PC-9 (cell line): Measurements from ENCODE around the gene IGIP. TPM values are rescaled to one million over a fixed set of nuclear protein-coding genes. Genes with fewer than 3 reads are reported as not detected.

Source experiments
- BruUV-seq: library from RNA; stranded (reverse); fragments of 400-500 nt; replicated peaks from 2 replicates; lab custom pipeline; 2021; lab: Mats Ljungman, UMichigan
- CTCF ChIA-PET: fragments of 300-600 bp; sonication (Branson Sonifier 250); formaldehyde crosslinking; loops from one replicate; lab custom pipeline; 2022; ENCODE audit warnings: antibody characterized with exemption; lab: Charles Lee
- POLR2A ChIA-PET: fragments of 300-600 bp; sonication (Branson Sonifier 250); formaldehyde crosslinking; loops from one replicate; lab custom pipeline; 2022; ENCODE audit warnings: antibody characterized with exemption; ENCODE audit not compliant: unreplicated experiment; lab: Charles Lee
- DNase-seq, 2 experiments: peaks; one replicate each; pipeline versions ENCODE4 v3.0.0 to v3.0.0-alpha.2; 2015 to 2022; ENCODE audit warnings: mixed read lengths in 1 of 2
- H2AFZ ChIP-seq: fragments of 200-600 bp; sonication (generic); 2 replicates; pipeline ENCODE4 v1.8.1; 2017; ENCODE audit warnings: antibody characterized with exemption
- H3F3A ChIP-seq: fragments of 200-600 bp; sonication (generic); 2 replicates; pipeline ENCODE4 v1.8.1; 2017; ENCODE audit warnings: antibody characterized with exemption, mild to moderate bottlenecking, low read depth; ENCODE audit not compliant: insufficient read depth
- H3K27ac ChIP-seq: fragments of 200-600 bp; sonication (generic); 2 replicates; pipeline ENCODE4 v1.6.1; 2016; ENCODE audit warnings: mixed run types
- H3K27me3 ChIP-seq: fragments of 200-600 bp; sonication (generic); 2 replicates; pipeline ENCODE4 v1.6.1; 2016; ENCODE audit warnings: low read depth, mixed run types; ENCODE audit not compliant: insufficient read depth
- H3K36me3 ChIP-seq: fragments of 200-600 bp; sonication (generic); 2 replicates; pipeline ENCODE4 v1.6.1; 2016; ENCODE audit warnings: low read depth, mixed run types
- H3K4me1 ChIP-seq: fragments of 200-600 bp; sonication (generic); replicated peaks from 2 replicates; pipeline ENCODE4 v1.6.1; 2016; ENCODE audit warnings: mixed run types; ENCODE audit not compliant: insufficient read depth
- H3K4me2 ChIP-seq: fragments of 200-600 bp; sonication (generic); 2 replicates; pipeline ENCODE4 v1.6.1; 2017; ENCODE audit warnings: mixed run types
- H3K4me3 ChIP-seq: fragments of 200-600 bp; sonication (generic); 2 replicates; pipeline ENCODE4 v1.6.1; 2016; ENCODE audit warnings: mixed run types
- H3K79me2 ChIP-seq: fragments of 200-600 bp; sonication (generic); 2 replicates; pipeline ENCODE4 v1.6.1; 2017; ENCODE audit warnings: low read depth, mixed run types
- H3K9me2 ChIP-seq: fragments of 200-600 bp; sonication (generic); 2 replicates; pipeline ENCODE4 v1.8.1; 2017; ENCODE audit warnings: mild to moderate bottlenecking; ENCODE audit not compliant: insufficient read depth
- H3K9me3 ChIP-seq: fragments of 200-600 bp; sonication (generic); 2 replicates; pipeline ENCODE4 v1.8.1; 2016; ENCODE audit warnings: low read depth; ENCODE audit not compliant: insufficient read depth
- H4K20me1 ChIP-seq: fragments of 200-600 bp; sonication (generic); 2 replicates; pipeline ENCODE4 v1.8.1; 2017; ENCODE audit not compliant: insufficient read depth
- EZH2 ChIP-seq: fragments of 200-600 bp; sonication (generic); IDR thresholded peaks from 2 replicates; pipeline ENCODE4 v1.8.0; 2017; ENCODE audit warnings: antibody characterized with exemption, low read depth
- intact Hi-C: fragments of 100-400 bp; cut with micrococcal nuclease; formaldehyde crosslinking; loops from one replicate; pipeline ENCODE4 v1.10.0; 2022; ENCODE audit not compliant: unreplicated experiment
- total RNA-seq: library from RNA; stranded (reverse); gene quantifications from 2 replicates; pipeline ENCODE4 v1.2.3, GENCODE V29; 2021
- TF ChIP-seq, protein P1 (sequence below): fragments of 200-600 bp; sonication (generic); conservative IDR thresholded peaks from 2 replicates; pipeline ENCODE4 v1.6.1; 2017; ENCODE audit warnings: mixed run types, antibody characterized with exemption, mild to moderate bottlenecking, moderate library complexity

Gene IGIP
- total RNA-seq, 1 experiment from 2014 or later: 6.2 TPM

DNA sequence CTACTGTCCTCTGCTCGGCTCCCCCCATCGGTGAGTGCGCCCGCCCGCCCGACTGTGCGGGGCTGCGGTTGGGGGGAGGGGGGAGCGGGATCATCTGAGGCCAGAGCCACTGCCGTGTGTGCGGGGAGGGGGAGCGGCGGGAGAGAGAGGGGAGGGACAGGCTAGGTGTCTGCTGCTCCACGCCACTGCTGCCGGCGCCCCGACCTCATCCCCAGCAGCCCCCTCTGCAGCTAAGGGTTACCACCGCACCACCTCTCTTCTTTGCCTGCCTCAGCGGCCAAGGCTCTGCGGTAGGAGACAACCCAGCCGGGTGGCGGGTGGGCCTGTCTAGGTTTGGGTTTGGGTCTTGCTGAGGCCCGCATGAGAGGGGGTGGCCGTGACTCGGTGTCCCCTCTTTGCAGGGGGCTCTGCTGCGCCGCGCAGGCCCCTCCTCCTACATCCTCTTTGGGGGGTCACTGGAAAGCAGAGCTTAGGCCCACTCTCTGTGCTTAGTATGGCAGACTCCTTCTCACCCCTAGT, 12.5 kb upstream of the IGIP start:
- no peak for DNase-seq
- Histone ChIP-seq H3K36me3 (no peaks in the 10 kb centered on the region), H3K4me3 (peak overlapping the region; percentile 74), H3K27ac (peak overlapping the region; percentile 33; the same call in 1 of the 2 replicates), H2AFZ (peak overlapping the region; percentile 82), H3K27me3 (no peaks in the 10 kb centered on the region), H4K20me1 (peaks cover 25% of the 10 kb centered on the region), H3K4me2 (peak overlapping the region; percentile 96), H3F3A (peaks cover 25% of the 10 kb centered on the region), H3K4me1 (peaks cover 51% of the 10 kb centered on the region), H3K9me2 (no peaks in the 10 kb centered on the region), H3K79me2 (peaks cover 93% of the 10 kb centered on the region), H3K9me3 (no peaks in the 10 kb centered on the region)
- intact Hi-C loops: no loop called here
- TF ChIP-seq EZH2: no peak
- TF ChIP-seq, protein P1, sequence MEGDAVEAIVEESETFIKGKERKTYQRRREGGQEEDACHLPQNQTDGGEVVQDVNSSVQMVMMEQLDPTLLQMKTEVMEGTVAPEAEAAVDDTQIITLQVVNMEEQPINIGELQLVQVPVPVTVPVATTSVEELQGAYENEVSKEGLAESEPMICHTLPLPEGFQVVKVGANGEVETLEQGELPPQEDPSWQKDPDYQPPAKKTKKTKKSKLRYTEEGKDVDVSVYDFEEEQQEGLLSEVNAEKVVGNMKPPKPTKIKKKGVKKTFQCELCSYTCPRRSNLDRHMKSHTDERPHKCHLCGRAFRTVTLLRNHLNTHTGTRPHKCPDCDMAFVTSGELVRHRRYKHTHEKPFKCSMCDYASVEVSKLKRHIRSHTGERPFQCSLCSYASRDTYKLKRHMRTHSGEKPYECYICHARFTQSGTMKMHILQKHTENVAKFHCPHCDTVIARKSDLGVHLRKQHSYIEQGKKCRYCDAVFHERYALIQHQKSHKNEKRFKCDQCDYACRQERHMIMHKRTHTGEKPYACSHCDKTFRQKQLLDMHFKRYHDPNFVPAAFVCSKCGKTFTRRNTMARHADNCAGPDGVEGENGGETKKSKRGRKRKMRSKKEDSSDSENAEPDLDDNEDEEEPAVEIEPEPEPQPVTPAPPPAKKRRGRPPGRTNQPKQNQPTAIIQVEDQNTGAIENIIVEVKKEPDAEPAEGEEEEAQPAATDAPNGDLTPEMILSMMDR: no peak
- TSS peak; percentile 80 for BruUV-seq
- ChIA-PET POLR2A (interaction anchor here (0.5 to 0.6 kb wide), 2 partner anchors 176 to 534 kb away, joined by 4 read pairs; partner anchors contain the start of genes IK and NDUFA2), CTCF (no interaction called here)

GRCh38 chr5:140113699-140114263, 12.0 kb upstream of the IGIP start, which contains the start of gene PURA:
Gene PURA (plus strand): TSS chr5:140114109. CDS start chr5:140114182, 73 bp downstream.
- POLR2A ChIA-PET: no interaction called here
- no peaks in the 10 kb centered on the region for H3K36me3 ChIP-seq
- H3K4me2 ChIP-seq: peak within 1 kb of the TSS; percentile 96
- H2AFZ ChIP-seq: peak within 1 kb of the TSS; percentile 82
- H3K79me2 ChIP-seq: peaks cover 93% of the 10 kb centered on the region
- intact Hi-C loops: loop anchor here (2.0 kb wide), 1 partner anchor 31 kb away; no protein-coding TSS in a partner anchor
- peaks cover 27% of the 10 kb centered on the region for H4K20me1 ChIP-seq
- no TSS peak for BruUV-seq
- TF ChIP-seq EZH2: no peak
- TF ChIP-seq, protein P1: no peak
- H3F3A ChIP-seq: peaks cover 25% of the 10 kb centered on the region
- DNase-seq: peak; percentile 80 to 94
- peak within 1 kb of the TSS; percentile 56 for H3K27ac ChIP-seq
- H3K9me2 ChIP-seq: no peaks in the 10 kb centered on the region
- no peaks in the 10 kb centered on the region for H3K9me3 ChIP-seq
- H3K4me3 ChIP-seq: peak within 1 kb of the TSS; percentile 74
- no peaks in the 10 kb centered on the region for H3K27me3 ChIP-seq
- H3K4me1 ChIP-seq: peaks cover 51% of the 10 kb centered on the region
- CTCF ChIA-PET: no interaction called here

- Histone ChIP-seq H3K36me3 (no peaks in the 10 kb centered on the region), H3K79me2 (peaks cover 91% of the 10 kb centered on the region), H3K27me3 (no peaks in the 10 kb centered on the region), H2AFZ (peak overlapping the region; percentile 82), H3K9me3 (no peaks in the 10 kb centered on the region), H3K4me2 (peak overlapping the region; percentile 94), H3K4me3 (peak overlapping the region; percentile 74), H3F3A (peaks cover 25% of the 10 kb centered on the region), H3K27ac (peak overlapping the region; percentile 56), H3K4me1 (peaks cover 47% of the 10 kb centered on the region), H4K20me1 (peaks cover 28% of the 10 kb centered on the region), H3K9me2 (no peaks in the 10 kb centered on the region)
- intact Hi-C loops: loop anchor here (2.0 kb wide), 1 partner anchor 30 kb away; no protein-coding TSS in a partner anchor
- ChIA-PET POLR2A (interaction anchor here (0.6 kb wide), 1 partner anchor 539 kb away, joined by 3 read pairs; no protein-coding TSS in a partner anchor), CTCF (no interaction called here)
- peak in 1 of 2 experiments; percentile 55 for DNase-seq
- no peak for TF ChIP-seq EZH2
- TF ChIP-seq, protein P1: no peak
- BruUV-seq: TSS peak; percentile 43
Measured at GRCh38 chr5:140114341-140115185, 11.2 kb upstream of the IGIP start.
